Ovary (tissue), 9 donors: Measurements from ENCODE around the gene TLX3. TPM values are rescaled to one million over a fixed set of nuclear protein-coding genes. Genes with fewer than 3 reads are reported as not detected.

Experiments
- DNase-seq, 5 donors: peaks; one replicate each; pipeline ENCODE4 v3.0.0-alpha.2; 2019 to 2020
- H3K27ac ChIP-seq, 2 donors: fragments of 200-600 bp; one replicate each; pipeline versions ENCODE4 v1.5.1 to v1.8.0; 2019 to 2022
- H3K27me3 ChIP-seq: fragments of 200-600 bp; one replicate; pipeline ENCODE4 v1.8.0; 2022
- H3K36me3 ChIP-seq: fragments of 200-600 bp; sonication (generic); one replicate; pipeline ENCODE4 v1.5.1; 2019
- H3K4me1 ChIP-seq: one replicate; pipeline ENCODE4 v1.8.1; 2013; ENCODE audit warnings: mild to moderate bottlenecking, moderate library complexity; ENCODE audit not compliant: insufficient read depth
- H3K4me3 ChIP-seq: fragments of 200-600 bp; sonication (generic); one replicate; pipeline ENCODE4 v1.5.1; 2017
- H3K9me3 ChIP-seq, 2 donors: fragments of 200-600 bp in 1 of 2; sonication (generic) in 1 of 2; one replicate each; pipeline versions ENCODE4 v1.5.1 to v1.8.1; 2013 to 2019; ENCODE audit warnings: mild to moderate bottlenecking in 1 of 2, moderate library complexity in 1 of 2
- CTCF ChIP-seq, 3 donors: fragments of 450-650 bp in 2 of 3; fragments of 200-600 bp in 1 of 3; IDR thresholded peaks; one replicate each; pipeline versions ENCODE4 v1.5.1 to v1.8.0; 2016 to 2022; ENCODE audit warnings: antibody characterized with exemption in 3 of 3, mild to moderate bottlenecking in 1 of 3
- EP300 ChIP-seq: sonication (generic); formaldehyde crosslinking; IDR thresholded peaks from one replicate; pipeline ENCODE4 v1.6.1; 2017; ENCODE audit warnings: antibody characterized with exemption
- POLR2A ChIP-seq: fragments of 450-650 bp; IDR thresholded peaks from one replicate; pipeline ENCODE4 v1.6.1; 2017; ENCODE audit warnings: antibody characterized with exemption, mild to moderate bottlenecking, moderate library complexity
- WGBS, 3 donors: extraction: QIAGEN DNeasy Blood & Tissue Kit in 1 of 3; methylation state at CpG; one replicate each; pipeline versions ENCODE4 v1.1.5 to v1.1.7; 2013 to 2017; 5-methylcytosine and 5-hydroxymethylcytosine counted together
- intact Hi-C, 4 donors: fragments of 100-400 bp; cut with DNase I; formaldehyde crosslinking; loops; one replicate each; pipeline versions ENCODE4 v1.11.0 to v1.15.1; 2022 to 2023
- polyA plus RNA-seq, 2 donors: library from polyadenylated mRNA; stranded (reverse); fragments of 200-250 nt in 1 of 2; fragments of 350-450 nt in 1 of 2; fragmentation: Illumina TruSeq in 1 of 2; extraction: RNeasy Lipid Tissue Mini Kit (QIAGEN cat#74804) in 1 of 2; gene quantifications; one replicate each; pipeline ENCODE4 v1.2.3, GENCODE V29; 2013 to 2014
- total RNA-seq, 7 donors: library from RNA; depleted of rRNA in 2 of 7; stranded (reverse); fragments of >200 nt in 2 of 7; fragmentation: NEBNext Ultra II Directional in 3 of 7; extraction: Animal tissue kit (Norgen Biotek cat#: 25700) in 3 of 7; gene quantifications; one replicate each; pipeline versions ENCODE4 v1.1.0 to v1.2.4, GENCODE V29; 2016 to 2023
- donor health status: DM: no; HTN: no; CAD: no; lungs with moderate emphysema.
- donor health status: DM: no; HTN: no; CAD: no.
- donor health status: Bipolar disorder and iron deficiency.
- donor health status: DM: yes; HTN: yes; CAD: no.
- donor health status: DM: no; HTN: no; CAD: no.
- donor health status: DM: yes; HTN: yes; CAD: no.

Gene TLX3
- total and polyA plus RNA-seq, 9 donors: 0.05 TPM; not detected in 8

- Histone ChIP-seq H3K4me1 (peaks cover 5% of the 10 kb centered on the region), H3K4me3 (no peak overlapping the region), H3K27me3 (no peaks in the 10 kb centered on the region), H3K27ac (no peak overlapping the region), H3K9me3 (peaks cover 0 to 2% of the 10 kb centered on the region in 2 donors), H3K36me3 (no peaks in the 10 kb centered on the region)
- intact Hi-C loops: no loop called here
- TF ChIP-seq CTCF (IDR thresholded peaks at IDR 0.05) (no peak), POLR2A (no peak), EP300 (no peak)
- 2 to 5% (median 4%) methylated on average over 6 to 9 of the region's 9 CpGs for WGBS, 3 donors
- DNase-seq: no peak
Observed at GRCh38 chr5:171318026-171318425, 9.0 kb downstream of the TLX3 start.

GRCh38 chr5:171321447-171321846, 12.4 kb downstream of the TLX3 start:
- Histone ChIP-seq H3K27ac (no peak overlapping the region), H3K4me3 (no peak overlapping the region), H3K4me1 (no peaks in the 10 kb centered on the region), H3K9me3 (peaks cover 0 to 2% of the 10 kb centered on the region in 2 donors), H3K36me3 (no peaks in the 10 kb centered on the region), H3K27me3 (no peaks in the 10 kb centered on the region)
- intact Hi-C loops: no loop called here
- TF ChIP-seq POLR2A (no peak), CTCF (IDR thresholded peaks at IDR 0.05) (no peak), EP300 (no peak)
- no peak for DNase-seq
- WGBS, 3 donors: 58 to 74% (median 72%) methylated on average over 7 of the region's 7 CpGs

GRCh38 chr5:171322527-171322926, 13.5 kb downstream of the TLX3 start:
- 85 to 89% (median 86%) methylated on average over 5 of the region's 5 CpGs for WGBS, 3 donors
- H3K27me3 ChIP-seq: no peaks in the 10 kb centered on the region
- no peaks in the 10 kb centered on the region for H3K4me1 ChIP-seq
- no peaks in the 10 kb centered on the region for H3K9me3 ChIP-seq
- H3K4me3 ChIP-seq: no peak overlapping the region
- intact Hi-C loops: no loop called here
- TF ChIP-seq CTCF (IDR thresholded peaks at IDR 0.05): no peak
- TF ChIP-seq EP300: no peak
- DNase-seq: no peak
- no peaks in the 10 kb centered on the region for H3K36me3 ChIP-seq
- H3K27ac ChIP-seq: no peak overlapping the region

- H3K27me3 ChIP-seq: no peaks in the 10 kb centered on the region
- no peak overlapping the region for H3K4me3 ChIP-seq
- TF ChIP-seq POLR2A (no peak), EP300 (no peak), CTCF (IDR thresholded peaks at IDR 0.05) (no peak)
- H3K4me1 ChIP-seq: no peaks in the 10 kb centered on the region
- H3K36me3 ChIP-seq: no peaks in the 10 kb centered on the region
- WGBS, 3 donors: 60 to 69% (median 65%) methylated on average over 3 of the region's 3 CpGs
- DNase-seq: no peak
- no peaks in the 10 kb centered on the region for H3K9me3 ChIP-seq
- no peak overlapping the region for H3K27ac ChIP-seq
- intact Hi-C loops: no loop called here
Observed at GRCh38 chr5:171323007-171323406, 14.0 kb downstream of the TLX3 start.
